Globus pallidus (tissue), 1 donor: ENCODE measurements around the gene HSD11B1L.

Experiments used
- DNase-seq: peaks from one replicate; pipeline ENCODE4 v3.0.0-alpha.2; 2015; ENCODE audit warnings: low spot score

HSD11B1L gene

GRCh38 chr19:5680437-5681368 is at the start of gene HSD11B1L, which contains the start of gene MICOS13:
Gene HSD11B1L (plus strand): TSS chr19:5681027. CDS start chr19:5684833, 3,806 bp downstream.
Gene MICOS13 (minus strand): TSS chr19:5680516. CDS start chr19:5680486, 30 bp downstream.
- peak; percentile 99 for DNase-seq

DNA sequence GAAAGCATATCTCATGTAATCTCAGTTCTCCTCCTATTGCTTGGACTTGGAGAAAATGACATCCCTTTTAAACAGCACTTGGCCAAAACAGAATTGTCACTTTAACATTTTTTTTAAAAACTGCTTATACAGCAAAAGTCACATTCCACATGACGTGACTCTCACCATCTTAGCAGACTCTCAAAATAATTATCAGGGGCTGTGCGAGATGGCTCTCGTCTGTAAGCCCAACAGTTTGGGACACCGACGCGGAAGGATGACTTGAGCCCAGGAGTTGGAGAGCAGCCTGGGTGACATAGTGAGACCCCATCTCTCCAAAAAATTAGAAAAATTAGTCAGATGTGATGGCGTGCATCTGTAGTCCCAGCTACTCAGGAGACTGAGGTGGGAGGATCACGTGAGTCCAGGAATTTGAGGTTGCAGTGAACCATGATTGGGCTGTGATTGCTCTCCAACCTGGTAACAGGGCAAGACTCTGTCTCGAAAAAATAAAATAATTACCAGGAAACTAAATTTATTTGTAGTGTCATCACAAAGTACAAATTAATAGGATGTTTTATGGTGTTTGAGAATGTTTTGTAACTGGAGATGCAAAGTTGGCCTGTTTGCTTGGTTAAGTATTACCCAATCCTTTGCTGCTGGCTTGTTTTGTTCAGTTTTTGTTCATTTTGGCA is 49.1 kb upstream of the HSD11B1L start:
- no peak for DNase-seq

DNA sequence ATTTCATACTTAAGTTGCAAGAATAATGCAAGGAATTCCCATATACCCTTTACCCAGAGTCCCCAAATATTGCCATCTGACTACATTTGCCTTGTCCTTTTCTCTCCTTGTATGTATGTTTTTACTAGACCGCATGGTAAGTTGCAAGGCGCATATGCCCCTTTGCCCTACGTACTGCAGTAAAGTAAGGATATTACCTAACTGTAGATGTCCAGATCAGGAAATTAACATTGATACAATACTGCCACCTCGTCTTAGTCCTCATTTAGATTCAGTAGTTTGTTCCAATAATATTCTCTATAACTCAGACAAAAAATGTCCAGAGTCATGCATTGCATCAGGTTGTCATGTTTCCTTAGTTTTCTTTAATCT is 48.6 kb upstream of the HSD11B1L start:
- no peak for DNase-seq

GRCh38 chr19:5632657-5633056 is 48.2 kb upstream of the HSD11B1L start:
- no peak for DNase-seq

DNA sequence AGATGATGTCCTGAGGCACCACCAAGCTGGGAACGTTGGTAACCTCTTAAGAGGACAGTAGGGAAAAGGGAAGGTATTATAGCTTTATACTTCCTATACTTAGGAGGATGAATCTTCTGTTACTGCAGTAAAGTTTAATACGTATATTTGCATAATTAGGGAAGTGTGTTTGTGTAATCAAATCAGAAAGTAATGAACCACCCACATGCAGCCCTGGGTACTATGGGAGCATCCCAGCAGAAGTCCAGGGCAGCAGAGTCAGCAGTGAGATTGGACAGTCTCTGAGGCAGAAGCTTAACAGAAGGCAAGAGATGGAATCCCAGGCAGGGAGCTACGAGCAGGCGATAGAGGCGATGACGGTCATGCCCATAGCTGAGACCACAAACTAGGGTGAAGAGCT is 45.4 kb upstream of the HSD11B1L start:
- no peak for DNase-seq

DNA sequence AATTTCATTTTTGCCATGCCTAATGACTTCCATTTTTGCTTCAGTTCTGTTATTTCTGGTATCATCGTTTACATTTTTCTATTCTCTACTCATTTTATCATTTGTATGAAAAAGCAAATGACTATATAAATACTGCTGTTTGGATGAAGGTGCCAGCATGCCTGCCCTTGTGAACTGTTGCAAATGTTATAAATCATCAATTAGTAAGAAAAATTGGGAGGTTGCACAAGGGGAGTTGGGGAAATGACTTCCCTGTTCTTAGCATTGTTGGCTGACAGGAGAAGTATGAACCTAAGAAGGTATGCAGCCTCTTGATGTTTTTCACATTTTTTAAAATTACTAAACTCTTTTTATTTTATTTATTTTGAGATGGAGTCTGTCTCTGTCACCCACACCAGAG is 42.9 kb upstream of the HSD11B1L start:
- no peak for DNase-seq

GRCh38 chr19:5641171-5641570 is 39.7 kb upstream of the HSD11B1L start:
- no peak for DNase-seq

DNA sequence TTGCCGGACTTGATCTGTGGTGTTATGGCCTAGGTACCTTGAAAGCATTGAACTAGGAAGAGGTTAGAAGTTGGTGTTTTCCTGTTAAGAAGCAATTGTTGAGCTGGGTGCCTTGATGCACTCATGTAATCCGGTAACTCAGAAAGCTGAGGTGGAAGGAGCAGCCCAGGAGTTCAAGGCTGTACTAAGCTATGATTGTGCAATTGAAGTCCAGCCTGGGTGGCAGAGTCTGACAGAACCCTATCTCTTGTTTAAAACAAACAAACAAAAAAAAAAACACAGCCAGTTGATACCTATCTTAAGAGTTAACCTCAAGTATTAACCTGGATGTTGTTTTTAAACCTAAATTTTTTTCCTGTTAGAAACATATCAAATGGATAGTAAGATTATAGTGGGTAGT is 38.6 kb upstream of the HSD11B1L start:
- DNase-seq, result no peak

GRCh38 chr19:5643060-5643459 is 37.8 kb upstream of the HSD11B1L start:
- DNase-seq, result no peak

GRCh38 chr19:5644037-5644436 is 36.8 kb upstream of the HSD11B1L start:
- no peak for DNase-seq

DNA sequence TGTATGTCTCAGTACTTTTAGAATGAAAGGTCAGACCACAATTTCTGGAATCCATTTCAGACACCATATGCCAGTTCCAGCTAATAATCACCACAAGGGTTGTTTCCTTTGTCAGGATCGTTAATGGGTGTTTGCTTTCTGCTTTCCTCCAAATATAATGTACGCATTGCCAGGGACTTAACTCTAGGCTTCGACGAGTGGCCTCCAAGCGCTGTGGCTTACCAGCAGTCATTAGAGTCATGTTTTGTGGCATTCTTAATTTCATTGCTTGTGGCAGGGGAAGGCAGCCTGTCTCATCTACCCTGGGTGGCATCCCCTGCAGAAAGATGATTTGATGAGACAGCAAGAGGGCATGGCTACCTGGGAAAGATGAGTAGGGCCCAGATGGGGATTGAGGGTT is 35.4 kb upstream of the HSD11B1L start:
- DNase-seq, result no peak

GRCh38 chr19:5646703-5647102 is 34.1 kb upstream of the HSD11B1L start:
- no peak for DNase-seq

DNA sequence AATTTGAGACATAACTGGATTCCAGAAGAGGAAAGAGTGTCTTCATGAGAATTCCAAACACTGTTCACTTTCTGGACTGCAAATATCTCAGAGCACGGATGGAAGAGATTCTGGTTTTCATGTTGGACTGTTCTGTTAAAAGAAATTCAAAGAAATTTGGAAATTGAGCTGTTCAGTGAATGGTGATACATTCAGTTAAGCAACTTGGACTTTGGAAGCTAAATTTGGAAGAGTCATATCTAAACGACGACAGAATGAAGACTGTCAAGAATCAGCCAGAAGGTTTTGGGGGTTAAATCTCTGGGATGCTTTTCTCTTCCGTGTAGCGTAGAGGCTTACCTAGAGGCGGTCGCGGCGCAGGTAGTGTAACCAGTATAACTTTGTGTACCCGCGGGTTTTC is 32.4 kb upstream of the HSD11B1L start:
- DNase-seq, result no peak

DNA sequence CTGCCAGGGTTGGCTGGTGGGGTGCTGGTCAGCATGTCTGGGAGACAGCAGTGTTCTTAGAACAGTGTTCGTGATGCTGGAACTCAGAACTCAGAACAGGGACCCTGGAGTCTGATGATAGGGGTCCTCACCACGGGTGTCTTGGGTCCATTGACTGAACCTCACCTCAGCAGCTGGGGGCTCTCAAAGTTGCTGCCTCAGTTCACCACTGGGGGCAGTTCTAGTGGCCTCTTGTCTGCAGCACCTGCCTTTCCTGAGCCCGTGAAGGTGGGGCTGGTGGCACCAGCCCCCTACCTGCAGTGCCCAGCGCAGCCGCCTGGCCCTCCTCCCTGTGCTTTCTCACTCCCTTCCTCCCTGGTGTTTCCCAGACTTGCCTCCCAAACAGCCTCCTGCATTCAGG is 29.5 kb upstream of the HSD11B1L start:
- no peak for DNase-seq

DNA sequence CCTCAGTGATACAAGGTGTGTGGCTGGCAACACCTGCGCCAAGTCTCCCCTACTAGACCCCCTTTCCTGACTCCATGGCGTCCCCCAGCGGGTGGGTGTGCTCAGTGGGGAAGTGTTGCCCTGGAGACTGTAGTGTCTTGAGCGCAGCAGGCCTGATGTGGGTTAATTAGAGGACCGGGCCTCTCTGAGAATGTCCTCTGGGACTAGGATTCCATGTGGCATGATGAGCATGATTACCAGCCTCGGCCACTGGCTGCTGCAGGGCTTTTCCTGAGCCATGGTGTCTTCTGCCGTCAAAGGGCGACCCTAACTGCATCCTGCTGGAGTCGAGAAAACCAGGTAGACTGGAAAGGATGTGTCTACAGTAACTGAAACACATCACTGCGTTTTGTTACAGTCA is 28.6 kb upstream of the HSD11B1L start:
- no peak for DNase-seq

DNA sequence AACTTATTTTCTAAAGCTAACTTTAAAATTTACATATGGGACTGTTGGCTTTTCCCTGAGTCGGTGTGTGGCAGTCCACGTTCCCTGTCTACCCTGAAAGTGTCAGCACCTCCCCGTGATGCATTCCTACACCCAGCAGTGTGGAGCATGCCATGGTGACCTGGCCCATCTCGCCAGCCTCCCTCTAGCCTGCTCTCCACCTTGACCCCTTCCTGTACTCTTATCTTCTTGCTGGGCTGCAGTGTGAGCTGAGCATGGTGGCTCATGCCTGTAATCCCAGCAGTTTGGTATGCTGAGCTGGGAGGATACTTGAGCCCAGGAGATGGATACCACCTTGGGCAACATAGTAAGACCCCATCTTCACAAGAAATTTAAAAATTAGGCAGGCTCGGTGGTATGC is 25.9 kb upstream of the HSD11B1L start:
- DNase-seq, result no peak

GRCh38 chr19:5655412-5655811 is 25.4 kb upstream of the HSD11B1L start:
- DNase-seq, result no peak

- DNase-seq, result no peak
Measured at GRCh38 chr19:5661483-5661882, 19.3 kb upstream of the HSD11B1L start.

DNA sequence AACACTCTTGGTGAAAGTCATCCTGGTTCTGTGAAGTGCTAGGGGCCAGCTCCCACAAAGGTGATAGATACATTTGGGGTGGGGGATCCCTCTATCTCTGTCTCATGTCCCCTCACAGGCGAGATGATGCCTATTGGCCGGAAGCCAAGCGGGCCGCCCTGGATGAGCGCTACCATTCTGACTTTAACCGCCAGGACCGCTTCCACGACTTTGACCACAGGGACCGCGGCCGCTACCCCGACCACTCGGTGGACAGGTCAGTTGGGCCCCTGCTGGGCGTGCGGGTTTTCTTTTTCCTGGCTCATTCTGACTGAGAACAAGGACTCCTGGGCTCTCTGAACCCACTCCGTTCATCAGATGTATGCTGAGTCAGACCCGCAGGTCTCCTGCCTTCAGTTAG is 16.9 kb upstream of the HSD11B1L start:
- no peak for DNase-seq

GRCh38 chr19:5664515-5664914 is 16.3 kb upstream of the HSD11B1L start:
- DNase-seq, result no peak

GRCh38 chr19:5665781-5666513 is 14.9 kb upstream of the HSD11B1L start:
- no peak for DNase-seq

- no peak for DNase-seq
Measured at GRCh38 chr19:5666921-5667610, 13.8 kb upstream of the HSD11B1L start.
